T follicular helper cell (primary cell): ENCODE results near the gene PLCH1.

Source experiments
- DNase-seq: peaks from one replicate; pipeline ENCODE4 v3.0.0-alpha.2; 2020; ENCODE audit warnings: low read depth

Gene PLCH1

DNA sequence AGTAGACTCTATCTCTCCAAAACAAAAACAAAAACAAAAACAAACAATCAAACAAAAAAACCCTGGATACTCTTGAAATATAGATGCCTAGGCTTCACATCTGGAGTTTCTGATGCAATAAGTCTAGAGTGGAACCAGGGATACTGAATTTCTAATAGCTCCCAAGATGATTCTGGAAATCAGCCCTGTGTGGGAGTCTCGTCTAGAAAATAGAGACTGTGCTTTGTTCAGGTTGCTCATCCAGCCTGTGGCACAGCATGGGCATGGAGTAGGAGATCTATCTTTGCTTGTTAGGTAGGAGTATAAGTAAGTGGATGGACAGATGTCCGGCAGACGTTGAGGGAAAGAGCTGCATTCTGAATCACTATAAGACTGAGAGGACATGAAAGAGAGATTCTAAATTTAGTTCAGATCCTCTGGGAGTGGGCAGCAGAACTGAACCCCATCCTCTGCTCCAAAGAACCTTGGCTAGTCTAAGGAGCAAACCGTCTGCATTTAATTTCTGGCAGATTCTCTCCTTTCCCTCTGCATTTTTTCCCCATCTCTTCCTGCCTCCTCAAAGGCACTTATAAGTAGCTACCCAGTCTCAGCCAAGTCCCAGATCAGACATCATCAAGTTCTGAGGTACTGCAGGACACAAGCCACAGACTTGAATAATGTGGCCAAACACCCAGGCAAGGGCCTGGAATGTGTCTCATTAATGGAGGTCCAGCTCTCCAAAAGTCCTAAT is 358.8 kb downstream of the PLCH1 start:
- DNase-seq, result no peak

DNA sequence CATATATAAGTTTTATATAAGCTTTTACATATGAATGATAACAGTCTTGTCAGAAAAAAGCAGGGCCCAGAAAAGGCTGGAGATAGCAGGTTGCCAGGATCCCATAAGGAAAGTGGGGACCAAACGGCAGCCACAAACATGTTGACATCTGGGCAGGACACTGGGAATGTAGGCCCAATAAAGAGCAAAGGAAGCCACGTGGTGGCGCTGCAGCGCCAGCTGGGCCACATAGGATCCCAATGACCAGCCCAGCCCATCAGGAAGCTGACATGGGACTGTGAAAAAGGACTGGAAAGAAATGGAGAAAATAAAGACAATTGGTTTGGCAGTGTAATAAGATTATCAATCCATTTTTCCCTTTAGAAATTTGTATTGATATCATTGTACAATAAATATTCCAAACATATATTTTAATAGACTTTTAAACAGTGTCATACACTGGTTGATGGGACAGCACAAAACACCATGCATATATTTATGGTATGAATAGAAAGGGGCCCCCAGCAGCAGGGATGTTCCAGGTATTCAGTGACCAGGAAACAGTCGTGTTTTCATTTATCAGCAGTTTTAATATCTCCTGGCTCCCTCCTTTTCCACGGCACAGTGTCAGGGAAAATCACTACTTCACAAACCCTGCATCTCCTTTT is 362.4 kb downstream of the PLCH1 start:
- no peak for DNase-seq

DNA sequence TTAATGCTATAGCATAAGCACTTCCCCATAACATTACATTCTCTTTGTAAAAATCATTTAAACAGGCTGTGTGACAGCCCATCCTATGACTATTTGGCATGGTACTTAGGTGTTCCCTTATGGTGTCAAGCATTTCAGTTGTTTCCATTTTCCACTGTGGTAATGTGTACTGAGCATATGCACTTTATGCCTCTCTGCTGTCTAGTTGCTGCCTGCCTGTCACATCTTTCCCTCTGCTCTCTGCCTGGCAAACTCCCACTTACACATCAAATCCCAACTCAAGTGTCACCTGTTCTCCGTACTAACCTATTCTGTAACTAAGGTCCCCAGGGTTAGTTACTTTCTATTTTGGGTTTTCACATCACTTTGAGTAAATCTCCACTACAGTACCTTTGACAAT is 367.0 kb downstream of the PLCH1 start:
- no peak for DNase-seq

DNA sequence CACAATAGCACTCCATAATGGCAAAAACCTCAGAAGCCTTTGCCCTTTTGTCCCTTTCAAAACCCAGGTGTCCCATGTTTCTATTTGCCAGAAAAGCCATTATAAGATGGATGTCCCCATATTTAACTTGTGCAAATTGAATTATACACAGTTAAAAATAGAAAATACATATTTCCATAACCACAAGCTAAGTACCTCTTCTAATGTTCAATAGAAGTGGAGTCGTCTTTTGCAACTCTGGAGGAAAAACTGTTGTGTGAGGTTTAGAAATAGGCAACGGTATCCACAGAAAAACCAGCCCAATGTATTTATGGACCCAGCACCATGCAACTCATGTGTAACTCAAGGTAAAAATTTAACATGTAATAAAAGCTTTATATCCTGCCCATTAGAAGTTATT is 367.8 kb downstream of the PLCH1 start:
- no peak for DNase-seq

DNA sequence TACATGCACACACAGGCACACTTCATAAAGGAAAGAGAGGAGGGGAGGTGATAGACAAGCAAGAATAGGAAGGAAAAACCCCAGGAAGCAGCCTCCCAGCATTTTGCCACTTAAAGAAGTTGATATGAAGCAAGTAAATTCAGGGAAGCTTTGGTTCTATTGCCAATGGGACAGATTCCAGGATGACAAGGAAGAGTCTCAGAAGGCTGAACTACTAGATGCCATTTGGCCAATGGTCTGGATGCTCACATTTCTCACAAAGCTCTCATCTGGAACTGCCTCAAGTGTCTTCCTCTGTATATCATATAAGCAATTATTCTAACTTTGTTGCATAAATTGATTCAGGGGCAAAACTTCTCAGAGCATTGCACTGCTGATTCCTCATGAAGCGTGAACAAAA is 372.6 kb downstream of the PLCH1 start:
- DNase-seq, result no peak

DNA sequence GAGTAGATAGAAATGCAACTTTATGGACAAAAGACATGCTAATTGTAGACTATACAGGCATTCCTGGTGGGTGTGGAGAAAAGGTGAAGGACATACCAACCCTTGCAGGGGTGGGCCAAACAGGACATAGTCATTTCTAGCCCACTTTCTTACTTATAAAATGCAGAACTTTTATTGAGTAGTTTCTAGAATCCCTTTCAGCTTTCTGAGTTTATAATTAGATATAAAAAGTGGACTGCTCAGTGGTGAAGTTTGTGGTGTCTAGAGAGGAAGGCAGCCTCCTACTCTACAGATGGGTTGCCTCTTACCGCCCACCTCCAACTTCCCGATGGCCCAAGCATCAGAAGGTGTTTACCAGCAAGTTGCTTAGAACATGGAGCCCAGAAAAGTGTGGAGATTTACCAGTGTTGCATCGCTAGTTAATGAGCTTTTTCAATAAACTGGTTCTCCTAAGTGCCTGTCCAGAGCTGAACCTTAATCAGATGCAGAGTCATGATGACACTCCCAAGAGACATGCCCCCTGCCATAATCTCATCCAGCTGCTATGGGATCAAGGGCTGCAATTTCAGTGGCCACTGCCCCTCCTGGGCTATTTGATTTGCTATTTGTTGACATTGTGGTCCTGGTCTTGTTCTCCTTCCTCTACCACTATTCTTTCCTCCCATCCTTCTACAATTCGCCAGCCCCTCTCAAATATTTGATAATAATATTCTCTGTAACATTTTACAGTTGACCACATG is 373.9 kb downstream of the PLCH1 start:
- no peak for DNase-seq

DNA sequence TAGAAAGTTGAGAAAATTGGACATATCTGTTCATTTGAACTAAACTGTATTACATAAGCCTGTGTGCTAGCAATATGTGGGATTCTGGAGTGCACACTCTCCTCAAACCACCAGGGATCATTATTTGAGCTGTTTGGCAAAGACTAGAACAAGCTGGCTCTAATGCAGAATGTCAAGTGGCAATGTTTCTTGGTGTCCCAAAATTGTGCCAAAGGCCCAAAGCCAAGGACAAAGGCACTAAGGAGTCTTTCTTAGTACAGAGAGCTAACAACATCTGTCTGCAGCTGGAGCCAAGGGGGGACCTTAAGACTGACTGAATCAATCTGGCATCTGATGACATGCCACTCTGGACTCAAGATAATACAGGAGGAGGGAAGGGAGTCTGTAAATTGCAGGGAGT is 374.7 kb downstream of the PLCH1 start:
- DNase-seq, result no peak

DNA sequence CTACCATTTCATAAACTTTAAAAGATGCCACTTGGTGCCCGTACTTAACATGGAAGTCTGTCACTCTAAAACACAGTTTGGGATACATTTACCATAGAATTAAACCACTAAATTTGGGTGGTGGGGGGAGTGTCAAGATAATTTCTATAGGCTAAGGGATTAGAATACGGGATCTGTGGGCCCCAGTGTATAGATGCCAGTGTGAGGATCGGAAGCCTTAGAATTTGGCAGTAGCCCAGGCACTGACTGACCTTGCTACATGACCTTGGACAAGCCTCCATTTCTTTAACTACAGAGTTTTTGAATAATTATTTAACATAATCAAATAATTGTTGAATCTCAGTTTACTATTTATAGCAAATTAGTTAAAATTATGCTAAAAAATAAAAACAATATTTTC is 375.1 kb downstream of the PLCH1 start:
- DNase-seq, result no peak

DNA sequence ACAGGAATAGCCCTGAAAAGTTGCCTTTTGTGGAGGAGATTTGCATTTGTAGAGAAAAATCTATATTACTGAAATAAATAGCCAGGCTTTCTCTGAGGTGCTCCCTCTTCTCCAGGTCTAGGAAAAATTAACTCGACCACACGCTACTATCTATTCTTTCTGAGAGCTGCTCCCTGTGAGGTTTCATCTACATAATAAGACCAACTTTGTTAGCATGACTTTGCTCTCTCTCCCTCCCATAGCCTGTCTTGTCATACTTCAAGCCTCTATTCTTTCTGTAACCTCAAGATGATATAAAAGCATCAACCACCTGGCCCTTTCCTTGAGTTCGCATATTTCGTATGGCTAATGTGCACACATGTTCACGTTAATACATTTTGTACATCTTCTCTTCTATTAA is 375.6 kb downstream of the PLCH1 start:
- DNase-seq, result no peak

DNA sequence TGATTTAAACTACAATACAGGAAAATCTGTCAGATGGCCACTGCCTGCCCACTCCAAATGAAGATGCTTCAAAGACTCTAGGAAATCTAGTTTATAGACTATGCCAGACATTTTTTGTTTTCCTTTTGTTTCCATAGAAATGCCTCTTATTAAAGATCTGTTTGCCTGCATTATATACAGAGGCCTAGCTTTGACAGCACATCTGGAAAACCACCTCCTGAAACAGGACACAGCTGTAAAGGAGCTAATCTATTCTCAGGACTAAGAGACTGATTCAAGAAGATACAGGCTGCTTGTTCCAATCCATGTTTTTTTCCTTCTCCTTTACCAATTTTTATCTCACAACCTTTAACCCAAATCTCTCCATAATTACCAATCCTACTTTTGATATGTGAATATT is 376.1 kb downstream of the PLCH1 start:
- DNase-seq, result no peak

DNA sequence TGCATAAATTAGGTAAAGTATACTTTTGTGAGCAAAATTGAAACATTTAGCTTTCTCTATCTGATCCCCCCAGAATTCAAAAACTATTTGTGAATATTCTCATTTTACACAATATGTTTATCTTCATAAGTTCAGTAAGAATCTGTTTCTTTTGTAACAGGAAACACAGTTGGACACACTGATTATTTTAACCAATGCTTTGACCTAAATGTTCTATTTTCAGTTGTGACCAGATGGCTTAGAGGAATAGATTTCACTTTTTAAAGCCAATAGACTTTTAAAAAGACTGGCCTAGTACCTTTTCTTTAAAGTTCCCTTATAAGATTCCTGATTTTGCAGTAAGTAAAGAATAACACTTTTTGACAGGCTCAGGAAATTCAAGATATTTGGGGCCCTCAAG is 377.4 kb downstream of the PLCH1 start:
- DNase-seq, result no peak

DNA sequence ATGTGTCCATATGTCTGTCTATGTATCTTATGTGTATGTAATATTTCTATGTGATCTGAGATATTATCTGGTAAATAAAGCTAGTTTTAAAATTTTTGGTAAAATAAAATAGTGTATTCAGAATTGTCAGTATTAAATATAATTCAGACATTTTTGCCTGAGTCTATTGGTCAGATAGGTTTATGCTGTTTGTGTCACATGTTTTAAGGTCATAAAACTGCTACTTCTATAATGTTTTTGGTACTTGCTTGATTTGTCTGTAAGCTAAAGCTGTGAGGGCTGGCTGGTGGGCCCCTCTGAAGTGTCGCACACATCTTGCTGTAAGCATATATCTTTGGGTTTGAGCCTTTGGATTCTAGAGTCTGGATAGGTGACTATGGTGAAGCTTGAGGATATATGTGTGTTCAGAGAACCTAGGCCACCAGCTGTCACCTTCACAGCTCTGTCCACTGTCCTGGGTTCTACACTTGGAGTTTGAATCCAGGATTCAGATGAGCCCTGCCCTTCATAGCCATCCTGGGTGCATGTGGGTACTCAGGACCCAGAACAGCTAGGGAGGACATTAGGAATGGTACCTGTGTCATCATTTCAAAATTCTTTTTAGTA is 379.6 kb downstream of the PLCH1 start:
- no peak for DNase-seq

DNA sequence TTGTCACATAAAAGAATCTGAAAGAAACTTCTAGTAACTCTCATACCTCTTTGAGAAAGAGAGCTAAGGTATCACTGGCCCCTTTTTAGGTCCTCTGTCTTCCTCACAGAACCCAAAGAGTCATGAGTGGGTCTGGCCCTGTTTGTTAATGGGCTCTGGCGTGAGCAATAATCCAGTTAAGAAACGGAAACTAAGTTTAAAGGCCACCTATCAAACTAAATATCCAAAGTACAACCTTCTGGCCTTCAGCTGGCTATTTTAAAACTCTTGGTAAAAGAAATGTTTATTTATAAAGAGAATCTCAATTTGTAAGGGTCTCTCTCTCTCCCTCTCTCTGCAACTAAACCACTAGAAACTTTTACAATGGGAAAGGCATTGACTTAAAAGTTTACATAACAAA is 380.4 kb downstream of the PLCH1 start:
- no peak for DNase-seq

DNA sequence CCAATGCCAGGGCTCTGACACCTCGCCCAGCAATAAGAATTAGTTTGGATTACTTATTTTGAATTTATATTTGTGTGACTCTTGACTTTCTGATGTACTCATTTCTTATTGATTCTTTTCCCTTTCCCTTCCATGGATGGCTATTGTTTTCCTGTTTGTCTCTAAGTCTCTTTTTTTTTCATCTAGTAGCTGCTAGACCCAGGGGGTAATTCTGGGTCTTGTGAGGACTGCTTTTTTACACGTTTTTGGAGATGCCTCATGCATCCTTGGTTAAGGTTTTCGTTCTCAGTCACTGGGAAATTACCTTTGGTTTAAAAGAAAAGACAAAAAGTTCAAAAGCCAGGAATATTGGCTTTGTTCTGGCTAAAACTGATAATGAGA is 381.2 kb downstream of the PLCH1 start:
- DNase-seq, result no peak

DNA sequence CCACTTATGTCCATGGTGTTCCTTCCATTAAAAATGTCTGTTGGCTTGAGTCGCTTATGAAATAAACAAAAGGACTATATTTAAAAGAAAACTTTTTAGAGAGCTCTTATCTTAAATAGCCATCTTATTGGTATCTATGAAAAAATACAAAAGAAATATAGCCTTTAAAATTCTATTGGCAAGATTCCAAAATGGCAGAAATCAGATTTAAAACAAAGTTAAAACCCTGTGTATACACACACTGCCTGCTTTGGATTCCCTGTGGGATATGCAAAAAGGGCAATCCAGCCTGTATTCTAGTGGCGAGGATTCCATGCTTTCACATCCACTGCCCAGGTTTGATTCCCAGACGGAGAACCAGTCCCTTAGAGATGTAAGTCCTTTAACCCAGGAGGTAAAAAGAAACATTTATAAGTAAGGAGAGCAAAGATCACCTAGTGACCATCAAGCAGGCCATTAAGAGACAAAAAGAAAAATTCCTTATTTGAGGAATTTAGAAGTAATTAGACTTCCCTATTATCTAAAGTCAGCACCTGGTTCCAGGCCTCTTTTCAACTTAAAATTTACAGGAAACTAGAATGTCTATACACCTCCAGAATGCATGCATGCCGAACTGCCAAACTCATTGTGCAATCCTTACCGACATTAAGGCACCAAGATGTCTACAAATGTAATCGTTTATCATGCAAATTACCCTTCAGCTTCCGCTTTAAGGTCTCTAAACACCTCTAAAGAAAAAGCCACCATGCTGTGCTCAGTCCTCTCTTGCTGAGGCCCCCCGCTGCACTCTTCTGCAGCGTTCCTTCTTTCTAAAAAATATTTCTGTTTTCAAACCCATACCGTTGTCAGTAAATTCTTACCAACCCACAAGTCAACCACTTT is 381.8 kb downstream of the PLCH1 start:
- DNase-seq, result no peak

DNA sequence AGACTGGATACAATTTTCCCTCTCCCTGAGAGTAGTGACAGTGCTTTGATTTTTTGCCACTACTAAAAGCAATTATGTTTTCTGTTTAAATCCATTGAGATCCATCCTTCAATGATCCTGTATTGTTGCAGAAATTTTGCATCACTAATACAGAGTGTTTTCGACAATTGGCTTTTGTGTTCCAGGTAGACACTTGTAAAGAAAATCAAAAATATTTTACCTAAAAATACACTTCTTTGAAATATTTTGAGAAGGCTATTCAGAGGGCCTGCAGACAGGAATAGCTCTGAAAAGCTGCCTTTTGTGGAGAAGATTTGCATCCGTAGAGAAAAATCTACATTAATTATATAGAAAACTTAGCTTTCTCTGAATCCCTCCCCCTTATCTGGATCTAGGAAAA is 384.6 kb downstream of the PLCH1 start:
- no peak for DNase-seq

DNA sequence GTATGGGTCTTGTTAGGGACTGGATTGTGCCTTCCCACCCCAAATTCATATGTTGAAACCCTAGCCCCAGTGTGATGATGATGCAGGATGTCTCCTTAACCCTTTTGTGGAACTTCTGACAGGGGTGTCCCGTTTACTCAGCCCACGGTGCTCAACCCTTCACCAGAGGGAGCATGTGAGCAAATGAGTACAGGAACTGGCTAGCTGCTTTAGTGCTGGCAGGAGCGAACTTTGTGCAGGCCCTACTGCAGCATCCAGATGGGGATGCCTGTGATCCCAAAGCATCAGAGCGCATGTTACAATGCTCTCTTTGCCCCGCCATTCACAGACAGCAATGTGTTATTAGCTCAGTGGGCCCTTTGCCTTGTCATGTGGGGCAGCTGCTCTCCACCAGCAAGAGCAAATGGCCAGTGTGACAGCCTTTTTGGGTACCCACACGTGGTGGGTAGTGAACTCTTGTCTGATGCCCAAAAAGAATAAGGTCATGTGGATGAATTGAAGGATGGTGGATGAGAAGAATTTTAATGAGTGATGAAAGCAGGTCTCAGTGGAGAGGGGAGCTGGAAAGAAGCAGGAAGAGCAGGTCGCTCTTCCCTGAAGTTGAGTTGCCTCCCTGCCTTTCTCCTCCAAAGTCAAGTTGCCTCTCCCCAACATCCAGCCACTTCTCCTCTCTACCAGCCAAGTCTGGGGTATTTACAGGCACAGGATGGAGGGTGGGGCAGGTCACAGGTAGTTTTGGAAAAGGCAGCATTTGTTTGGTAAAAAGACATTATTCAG is 388.1 kb downstream of the PLCH1 start:
- no peak for DNase-seq

DNA sequence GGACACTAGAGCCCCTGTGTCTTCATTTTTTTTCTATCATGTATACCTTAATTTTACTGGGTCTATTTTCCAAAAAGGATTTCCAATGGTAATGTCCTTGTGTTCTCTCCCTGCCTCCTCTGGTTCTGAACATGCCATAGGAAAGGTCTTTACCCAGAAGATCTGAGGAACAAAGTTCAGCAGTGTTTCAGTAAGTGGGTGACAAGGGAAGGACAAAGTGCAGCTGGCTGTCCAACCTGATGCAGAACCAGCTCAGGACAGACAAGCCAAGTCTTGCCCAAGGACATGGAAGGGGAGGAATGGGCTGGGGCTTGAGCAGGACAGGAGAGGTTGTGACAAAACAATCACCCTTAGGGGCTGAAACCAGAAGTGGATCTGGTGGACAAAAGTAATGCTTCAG is 390.2 kb downstream of the PLCH1 start:
- DNase-seq, result no peak

DNA sequence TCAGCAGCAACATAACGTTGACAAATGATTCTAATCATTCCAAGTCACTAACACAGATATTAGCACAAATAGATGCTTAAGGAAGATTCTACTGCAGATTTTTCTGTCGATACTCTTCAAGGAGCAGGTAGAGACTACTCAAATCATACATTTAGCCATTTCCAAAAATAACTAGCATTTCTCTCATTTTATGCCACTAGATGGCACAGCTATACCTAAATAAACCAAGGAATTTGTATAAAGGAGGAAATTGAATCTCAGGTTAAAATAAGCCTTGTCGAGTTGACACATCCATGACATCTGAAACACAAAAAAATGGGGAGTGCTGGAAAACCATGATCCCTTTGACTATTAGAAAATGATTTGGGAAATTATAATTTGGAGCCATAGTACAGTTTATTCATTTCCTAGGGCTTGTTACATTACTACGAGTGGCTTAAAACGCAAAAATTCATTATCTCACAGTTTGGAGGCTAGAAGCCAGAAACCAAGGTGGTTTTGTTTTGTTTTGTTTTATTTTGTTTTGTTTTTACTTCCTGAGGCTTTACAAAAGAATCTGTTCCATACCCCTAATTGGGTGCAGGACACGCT is 391.9 kb downstream of the PLCH1 start:
- DNase-seq, result no peak

DNA sequence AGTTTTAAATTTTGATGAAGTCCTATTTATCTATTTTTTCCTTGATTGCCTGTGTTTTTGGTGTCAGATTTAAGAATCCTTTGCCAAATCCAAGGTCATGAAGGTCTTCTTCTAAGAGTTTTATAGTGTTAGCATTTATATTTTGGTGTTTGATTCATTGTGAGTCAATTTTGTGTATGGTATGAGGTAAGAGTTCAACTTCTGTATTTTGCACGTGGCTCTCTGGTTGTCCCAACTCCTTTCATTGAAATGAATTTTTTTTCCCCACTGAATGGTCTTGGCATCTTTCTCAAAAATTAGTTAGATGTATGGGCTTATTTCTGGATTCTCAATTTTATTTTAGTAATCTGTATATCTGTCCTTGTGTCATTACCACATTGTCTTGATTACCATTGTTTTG is 394.3 kb downstream of the PLCH1 start:
- DNase-seq, result no peak

DNA sequence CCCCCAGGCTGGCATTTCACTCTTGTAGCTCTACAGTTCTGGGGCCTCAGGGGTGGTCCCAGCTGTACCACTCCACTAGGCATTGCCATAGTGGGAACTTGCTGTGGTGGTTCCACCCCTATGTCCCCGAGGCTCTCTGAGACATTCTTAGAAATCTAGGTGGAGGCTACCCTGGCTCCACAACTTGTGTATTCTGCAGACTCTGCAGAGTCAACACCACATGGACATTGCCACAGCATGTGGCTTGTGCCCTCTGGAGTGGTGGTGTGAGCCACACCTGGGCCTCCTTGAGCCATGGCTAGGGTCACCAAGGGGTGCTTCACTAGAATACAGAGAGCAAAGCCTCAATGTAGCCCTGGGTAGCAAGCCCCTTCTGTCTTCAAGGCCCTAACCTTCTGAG is 397.0 kb downstream of the PLCH1 start:
- DNase-seq, result no peak
